Spleen (tissue), 11 donors: ENCODE data around the gene PODXL2. TPM values are rescaled to one million over a fixed set of nuclear protein-coding genes. Genes with fewer than 3 reads are reported as not detected.

Experiments used
- DNase-seq: peaks from one replicate; pipeline ENCODE4 v3.0.0-alpha.2; 2020
- H3K27ac ChIP-seq, 8 donors: fragments of 200-600 bp; sonication (generic) in 7 of 8; 1 replicate in 4 of 8; 2 replicates in 4 of 8; pipeline versions ENCODE4 v1.5.0 to v1.8.0; 2016 to 2021; ENCODE audit warnings: inconsistent platforms in 4 of 8, mild to moderate bottlenecking in 4 of 8, moderate library complexity in 1 of 8
- H3K27me3 ChIP-seq, 7 donors: fragments of 200-600 bp; sonication (generic) in 6 of 7; replicated peaks in 1 of 7; 1 replicate in 4 of 7; 2 replicates in 3 of 7; pipeline versions ENCODE4 v1.5.0 to v1.8.0; 2016 to 2021; ENCODE audit warnings: inconsistent platforms in 3 of 7, mild to moderate bottlenecking in 1 of 7
- H3K36me3 ChIP-seq, 6 donors: fragments of 200-600 bp; sonication (generic) in 5 of 6; 1 replicate in 4 of 6; 2 replicates in 2 of 6; pipeline versions ENCODE4 v1.5.0 to v1.8.0; 2016 to 2021; ENCODE audit warnings: inconsistent platforms in 2 of 6
- H3K4me1 ChIP-seq, 6 donors: fragments of 200-600 bp; sonication (generic) in 5 of 6; 1 replicate in 3 of 6; 2 replicates in 3 of 6; pipeline versions ENCODE4 v1.5.0 to v1.8.0; 2016 to 2021; ENCODE audit warnings: inconsistent platforms in 3 of 6
- H3K4me3 ChIP-seq, 8 donors: fragments of 200-600 bp; sonication (generic) in 7 of 8; 1 replicate in 4 of 8; 2 replicates in 4 of 8; pipeline versions ENCODE4 v1.5.0 to v1.8.0; 2016 to 2021; ENCODE audit warnings: inconsistent platforms in 4 of 8, mild to moderate bottlenecking in 4 of 8, moderate library complexity in 2 of 8
- H3K9me3 ChIP-seq, 8 donors: fragments of 200-600 bp; sonication (generic) in 7 of 8; 1 replicate in 4 of 8; 2 replicates in 4 of 8; pipeline versions ENCODE4 v1.5.0 to v1.8.0; 2016 to 2021; ENCODE audit warnings: inconsistent platforms in 4 of 8
- CTCF ChIP-seq, 11 experiments: fragments of 200-600 bp in 7 of 11; fragments of 450-650 bp in 4 of 11; sonication (generic) in 4 of 11; IDR thresholded peaks in 8 of 11; conservative IDR thresholded peaks in 3 of 11; 1 replicate in 7 of 11; 2 replicates in 4 of 11; pipeline versions ENCODE4 v1.4.0 to v1.8.0; 2016 to 2021; ENCODE audit warnings: antibody characterized with exemption in 11 of 11, inconsistent platforms in 4 of 11, mild to moderate bottlenecking in 1 of 11
- POLR2A ChIP-seq, 3 donors: fragments of 450-650 bp; IDR thresholded peaks; one replicate each; pipeline ENCODE4 v1.5.1; 2017; ENCODE audit warnings: antibody characterized with exemption in 3 of 3, mild to moderate bottlenecking in 1 of 3
- POLR2AphosphoS5 ChIP-seq, 3 donors: sonication (generic); formaldehyde crosslinking; IDR thresholded peaks; one replicate each; pipeline ENCODE4 v1.5.1; 2017; ENCODE audit warnings: antibody characterized with exemption in 3 of 3
- WGBS, 5 donors: extraction: QIAGEN DNeasy Blood & Tissue Kit in 3 of 5; methylation state at CpG; one replicate each; pipeline versions ENCODE4 v1.1.5 to v1.1.7; 2013 to 2018; 5-methylcytosine and 5-hydroxymethylcytosine counted together
- intact Hi-C: fragments of 100-400 bp; cut with DNase I; formaldehyde crosslinking; loops from one replicate; pipeline ENCODE4 v1.15.0; 2023; ENCODE audit warnings: low total_unique reads
- polyA plus RNA-seq, 3 donors: library from polyadenylated mRNA; stranded (reverse); fragments of 200-250 nt; gene quantifications; one replicate each; pipeline ENCODE4 v1.2.1, GENCODE V29; 2013
- total RNA-seq, 7 donors: library from RNA; depleted of rRNA in 3 of 7; stranded (reverse); fragments of >200 nt in 3 of 7; fragmentation: NEBNext Ultra II Directional in 4 of 7; extraction: Animal tissue kit (Norgen Biotek cat#: 25700) in 4 of 7; gene quantifications; one replicate each; pipeline versions ENCODE4 v1.1.0 to v1.2.1, GENCODE V29; 2016 to 2021
- donor health status: healthy with polysubstance abuse.
- donor health status: DM: no; HTN: no; CAD: no; lungs with moderate emphysema.
- donor health status: DM: no; HTN: no; CAD: no.
- donor health status: Bipolar disorder and iron deficiency.
- donor health status: healthy.
- donor health status: DM: no; HTN: no; CAD: no.
- donor health status: DM: yes; HTN: yes; CAD: no.

Gene PODXL2
- total and polyA plus RNA-seq, 10 donors = 0.77 to 3.1 (median 2.4) TPM

DNA sequence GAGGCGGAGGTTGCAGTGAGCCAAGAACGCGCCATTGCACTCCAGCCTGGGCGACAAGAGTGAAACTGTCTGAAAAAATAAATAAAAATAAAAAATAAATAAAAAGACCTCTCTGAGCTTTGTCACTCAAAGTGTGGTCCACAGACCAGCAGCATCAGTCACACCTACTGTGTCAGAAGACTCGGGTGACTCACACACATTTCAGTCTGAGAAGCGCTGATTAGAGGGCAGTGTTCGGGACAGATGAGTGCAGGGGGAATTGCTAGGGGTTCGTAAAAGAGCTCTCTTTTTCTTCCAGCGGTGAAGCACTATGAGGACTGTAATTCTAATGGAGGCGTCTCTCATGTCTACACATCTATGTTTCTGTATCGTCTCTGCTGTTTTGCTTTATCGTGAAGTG lies 5.7 kb downstream of the PODXL2 start:
- H3K27ac ChIP-seq = no peak overlapping the region
- H3K4me1 ChIP-seq = peaks cover 5 to 19% (median 12%) of the 10 kb centered on the region in 6 donors
- 88 to 96% (median 94%) methylated on average over 12 of the region's 12 CpGs for WGBS, 5 donors
- intact Hi-C loops = no loop called here
- DNase-seq = no peak
- TF ChIP-seq POLR2AphosphoS5 (IDR thresholded peaks at IDR 0.05) = no peak
- no peak for TF ChIP-seq POLR2A (IDR thresholded peaks at IDR 0.05)
- no peak for TF ChIP-seq CTCF (IDR thresholded peaks at IDR 0.05 in 8 of 11, conservative IDR thresholded peaks at IDR 0.05 in 3 of 11)
- H3K27me3 ChIP-seq = peaks cover 0 to 31% (median 3%) of the 10 kb centered on the region in 7 donors
- no peaks in the 10 kb centered on the region for H3K9me3 ChIP-seq
- H3K4me3 ChIP-seq = no peak overlapping the region
- no peaks in the 10 kb centered on the region for H3K36me3 ChIP-seq

DNA sequence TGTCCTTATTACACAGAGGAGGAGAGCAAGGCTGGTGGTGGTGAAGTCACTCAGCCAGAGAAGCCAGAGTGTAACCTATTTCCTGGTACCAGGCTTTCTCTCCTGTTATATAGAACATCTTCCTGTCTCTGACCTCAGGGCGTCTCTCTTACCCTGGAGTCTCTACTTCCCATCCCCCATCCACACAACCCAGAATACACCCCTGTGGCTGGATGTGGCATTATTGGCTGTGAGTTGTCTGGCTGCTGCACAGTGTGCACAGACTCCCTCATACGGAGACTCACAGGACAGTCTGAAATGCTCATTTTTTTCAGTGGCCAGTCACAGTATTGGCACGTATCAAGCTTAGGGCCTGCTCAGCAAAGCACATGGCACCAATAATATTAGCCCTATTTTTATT lies 8.6 kb downstream of the PODXL2 start:
- intact Hi-C loops = no loop called here
- no peaks in the 10 kb centered on the region for H3K36me3 ChIP-seq
- TF ChIP-seq POLR2A (IDR thresholded peaks at IDR 0.05) (no peak), POLR2AphosphoS5 (IDR thresholded peaks at IDR 0.05) (no peak), CTCF (IDR thresholded peaks at IDR 0.05 in 8 of 11, conservative IDR thresholded peaks at IDR 0.05 in 3 of 11) (no peak)
- H3K9me3 ChIP-seq = no peaks in the 10 kb centered on the region
- WGBS, 5 donors = 49 to 65% (median 53%) methylated on average over 3 of the region's 3 CpGs
- H3K27ac ChIP-seq = no peak overlapping the region
- H3K4me3 ChIP-seq = no peak overlapping the region
- no peak for DNase-seq
- peaks cover 0 to 3% (median 0%) of the 10 kb centered on the region in 7 donors for H3K27me3 ChIP-seq
- H3K4me1 ChIP-seq = peaks cover 0 to 7% (median 0%) of the 10 kb centered on the region in 6 donors

DNA sequence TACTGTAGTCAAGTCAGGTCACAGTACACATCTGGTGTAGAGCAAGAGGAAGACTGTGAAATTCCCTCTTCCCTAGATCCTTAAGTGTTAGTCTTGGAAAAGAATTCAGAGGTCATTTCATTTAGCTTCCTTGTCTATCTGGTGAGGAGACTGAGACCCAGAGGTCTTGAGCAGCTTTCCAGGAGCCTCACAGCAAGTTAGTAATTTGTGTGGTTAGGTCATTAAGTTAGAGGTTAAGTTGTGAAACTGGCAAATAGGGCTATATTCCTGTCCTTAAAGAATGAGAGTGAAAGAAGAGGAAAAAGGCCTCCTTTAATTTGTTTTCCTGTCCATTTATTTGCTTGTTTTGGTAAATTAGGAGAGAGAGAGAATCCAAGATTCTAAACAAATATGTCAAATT lies 9.0 kb downstream of the PODXL2 start:
- Histone ChIP-seq H3K27ac (no peak overlapping the region), H3K27me3 (no peaks in the 10 kb centered on the region), H3K9me3 (no peaks in the 10 kb centered on the region), H3K4me3 (no peak overlapping the region), H3K36me3 (no peaks in the 10 kb centered on the region), H3K4me1 (peaks cover 0 to 7% (median 0%) of the 10 kb centered on the region in 6 donors)
- DNase-seq = no peak
- intact Hi-C loops = no loop called here
- TF ChIP-seq POLR2A (IDR thresholded peaks at IDR 0.05) (no peak), CTCF (IDR thresholded peaks at IDR 0.05 in 8 of 11, conservative IDR thresholded peaks at IDR 0.05 in 3 of 11) (no peak), POLR2AphosphoS5 (IDR thresholded peaks at IDR 0.05) (no peak)

- Histone ChIP-seq H3K9me3 (no peaks in the 10 kb centered on the region), H3K4me3 (no peak overlapping the region), H3K27ac (no peak overlapping the region), H3K36me3 (no peaks in the 10 kb centered on the region), H3K27me3 (no peaks in the 10 kb centered on the region), H3K4me1 (peaks cover 0 to 7% (median 0%) of the 10 kb centered on the region in 6 donors)
- 83 to 92% (median 91%) methylated on average over 5 of the region's 5 CpGs for WGBS, 5 donors
- no peak for DNase-seq
- TF ChIP-seq CTCF (IDR thresholded peaks at IDR 0.05 in 8 of 11, conservative IDR thresholded peaks at IDR 0.05 in 3 of 11) (no peak), POLR2AphosphoS5 (IDR thresholded peaks at IDR 0.05) (no peak), POLR2A (IDR thresholded peaks at IDR 0.05) (no peak)
- intact Hi-C loops = no loop called here
Measured at GRCh38 chr3:127639173-127640041, 10.4 kb downstream of the PODXL2 start.
